ENCODE measurements around the gene PSMA6.

GRCh38 chr14:35362911-35363374 is 70.8 kb downstream of the PSMA6 start:
- TF ChIP-seq EP300 (IDR thresholded peaks at IDR 0.05; ENCODE audit: borderline replicate concordance in 1 of 2, low read depth in 2 of 2, low read length in 2 of 2) (no peak), POLR2A (IDR thresholded peaks at IDR 0.05; ENCODE audit: control extremely low read depth in 1 of 2, low read depth in 2 of 2, low read length in 2 of 2) (no peak), RNF2 (IDR thresholded peaks at IDR 0.05; ENCODE audit: borderline replicate concordance, low read depth, low read length, missing control alignments, poor library complexity, severe bottlenecking) (no peak), CTCF (IDR thresholded peaks at IDR 0.05; ENCODE audit: control extremely low read depth in 1 of 3, insufficient read depth in 1 of 3, low read depth in 1 of 3, low read length in 3 of 3) (no peak), SRF (IDR thresholded peaks at IDR 0.05; ENCODE audit: low read depth, low read length) (no peak), TCF12 (IDR thresholded peaks at IDR 0.05; ENCODE audit: low read depth, low read length) (no peak), RBBP5 (IDR thresholded peaks at IDR 0.05; ENCODE audit: borderline replicate concordance, low read depth, low read length) (no peak), GTF2F1 (IDR thresholded peaks at IDR 0.05; ENCODE audit: borderline replicate concordance, low read depth, low read length) (no peak), ATF3 (IDR thresholded peaks at IDR 0.05; ENCODE audit: insufficient read depth, low read depth, low read length) (no peak), CREB1 (IDR thresholded peaks at IDR 0.05) (no peak), CHD2 (IDR thresholded peaks at IDR 0.05; ENCODE audit: low read length) (no peak), SUZ12 (IDR thresholded peaks at IDR 0.05; ENCODE audit: low read length) (no peak), JUN (IDR thresholded peaks at IDR 0.05; ENCODE audit: low read depth, low read length) (no peak), TAF1 (IDR thresholded peaks at IDR 0.05; ENCODE audit: low read depth, low read length) (no peak)
